GM21737 (cell line): ENCODE measurements around the gene STIM2.
A peak's percentile ranks its signal among the peaks of the same experiment; 100 is the strongest.
"Not testable (repeated sequence)": the region's sequence is repeated elsewhere in the genome, so short reads cannot be mapped to it uniquely, and the experiment has no call there.

Experiments
- ATAC-seq: cut with Tn5 transposase; IDR thresholded peaks from one replicate; pipeline ENCODE4 v1.9.1; 2021; ENCODE audit warnings: mild to moderate bottlenecking, moderate library complexity; ENCODE audit not compliant: unreplicated experiment

The STIM2 gene

DNA sequence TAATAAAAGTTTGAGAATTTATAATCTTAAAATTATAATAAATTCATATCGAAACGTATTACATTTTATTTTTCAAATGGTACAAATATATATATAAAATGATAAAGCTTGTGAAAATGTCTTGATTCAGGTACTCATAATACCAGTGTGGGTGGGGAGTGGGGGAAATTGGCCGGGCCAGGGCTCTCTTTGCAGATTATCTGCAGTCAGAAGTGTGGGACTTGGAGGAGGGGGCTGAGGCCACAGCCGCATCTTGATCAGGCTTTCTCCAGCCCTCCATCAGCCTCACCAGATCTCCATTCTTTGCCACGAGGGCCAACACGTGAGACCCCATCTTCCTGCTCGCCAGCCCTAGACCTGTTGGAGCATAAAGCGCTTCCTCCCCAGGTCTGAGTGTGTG is 86.7 kb downstream of the STIM2 start:
- no peak for ATAC-seq

DNA sequence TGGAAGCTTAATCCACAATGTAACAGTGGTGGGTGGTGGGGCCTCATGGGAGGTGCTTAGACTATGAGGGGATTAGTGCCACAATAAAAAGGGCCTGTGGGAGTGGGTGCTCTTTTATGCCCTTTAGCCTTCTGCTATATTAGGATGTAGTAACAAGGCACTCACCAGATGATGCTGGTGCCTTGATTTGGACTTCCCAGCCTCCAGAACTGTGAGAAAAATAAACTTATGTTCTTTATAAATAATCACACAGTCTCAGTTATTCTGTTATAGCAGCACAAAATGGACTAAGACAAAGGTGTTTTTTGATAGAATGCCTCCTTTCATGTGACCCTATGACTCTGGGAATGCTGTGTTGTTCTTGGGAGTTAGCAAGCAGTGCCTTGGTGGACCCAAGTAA is 89.8 kb downstream of the STIM2 start:
- no peak for ATAC-seq

DNA sequence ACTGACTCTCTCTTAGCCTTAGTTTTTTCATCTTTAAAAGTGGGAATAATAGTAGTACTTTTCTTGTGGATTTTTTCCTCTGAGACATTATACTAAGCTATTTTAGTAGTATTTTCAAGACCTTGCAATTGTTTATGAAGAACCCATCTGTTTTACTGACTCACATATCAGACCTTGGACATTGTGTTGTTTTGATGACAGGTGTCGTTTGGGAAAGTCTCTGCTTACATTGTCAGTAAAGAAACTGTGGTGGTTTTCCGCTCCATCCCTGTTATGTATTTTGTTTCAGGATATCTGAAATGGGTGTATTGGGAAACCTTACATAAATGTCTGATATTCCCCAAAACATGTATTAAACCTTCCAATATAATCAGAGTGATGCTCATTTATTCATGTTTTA is 92.2 kb downstream of the STIM2 start:
- ATAC-seq = no peak

DNA sequence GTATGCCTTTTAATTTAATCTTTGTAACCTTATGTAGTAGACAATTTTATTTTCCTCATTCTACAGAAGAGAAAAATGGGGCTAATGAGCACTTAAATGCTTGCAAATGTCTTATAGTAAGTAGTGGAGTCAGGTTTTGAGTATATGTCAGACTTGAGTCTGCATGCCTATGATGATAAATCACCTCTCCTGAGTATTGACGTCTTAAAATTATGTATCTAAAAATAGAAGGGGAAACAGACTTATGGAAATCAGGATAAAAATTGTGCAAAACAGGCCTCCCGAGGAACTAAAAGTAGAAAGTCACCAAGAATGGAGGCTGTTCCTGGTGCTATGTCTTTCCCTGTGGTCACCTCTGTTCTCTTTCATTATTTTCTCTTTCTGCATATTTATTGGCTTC is 92.7 kb downstream of the STIM2 start:
- ATAC-seq = no peak

DNA sequence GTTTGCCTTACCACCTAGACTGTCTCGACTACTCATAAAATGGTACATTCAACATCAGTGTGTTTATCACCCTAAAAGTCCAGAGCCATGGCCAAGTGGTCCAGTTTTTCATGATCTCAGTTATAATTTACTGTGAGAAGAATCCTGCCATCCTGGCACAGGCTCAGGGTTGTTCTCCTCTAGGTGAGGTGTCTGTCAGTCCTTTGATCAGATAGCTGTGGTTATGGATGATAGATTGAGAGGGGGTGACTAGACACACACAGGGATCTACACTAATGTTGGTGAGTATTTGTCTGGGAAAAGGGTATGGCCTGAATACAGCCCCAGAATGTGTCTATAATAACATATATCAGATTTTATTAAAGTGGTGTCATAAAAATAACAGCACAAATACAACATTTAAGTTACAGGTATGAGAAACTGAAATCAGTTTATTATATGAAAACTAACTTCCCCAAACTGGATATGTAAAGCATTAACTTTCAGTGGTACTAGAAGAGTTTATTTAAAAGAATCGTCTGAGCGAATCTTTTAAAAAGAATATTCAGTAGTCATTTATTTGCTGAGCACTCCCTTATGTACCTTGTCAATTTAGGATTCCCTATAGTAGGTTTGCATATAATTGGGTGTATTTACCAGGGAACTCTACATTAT is 93.3 kb downstream of the STIM2 start:
- ATAC-seq = no peak

DNA sequence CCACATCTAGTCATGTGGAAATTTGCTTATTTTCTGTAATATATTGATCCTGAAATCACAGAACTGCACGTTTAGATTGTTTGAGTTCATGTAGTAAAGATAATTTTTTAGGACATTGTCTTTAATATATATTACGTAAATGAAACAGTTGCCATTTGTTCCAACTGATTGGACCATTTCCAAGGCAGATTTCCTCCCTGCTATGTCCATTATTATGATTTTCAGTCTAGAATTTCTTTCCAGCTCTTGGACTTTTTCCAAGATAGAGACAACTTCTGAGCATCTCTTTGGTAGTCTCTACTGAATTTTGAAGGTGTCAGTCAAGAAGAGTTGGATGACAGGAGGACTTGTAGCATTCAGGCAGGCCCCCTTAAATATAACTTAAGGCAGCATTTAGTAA is 94.6 kb downstream of the STIM2 start:
- no peak for ATAC-seq

DNA sequence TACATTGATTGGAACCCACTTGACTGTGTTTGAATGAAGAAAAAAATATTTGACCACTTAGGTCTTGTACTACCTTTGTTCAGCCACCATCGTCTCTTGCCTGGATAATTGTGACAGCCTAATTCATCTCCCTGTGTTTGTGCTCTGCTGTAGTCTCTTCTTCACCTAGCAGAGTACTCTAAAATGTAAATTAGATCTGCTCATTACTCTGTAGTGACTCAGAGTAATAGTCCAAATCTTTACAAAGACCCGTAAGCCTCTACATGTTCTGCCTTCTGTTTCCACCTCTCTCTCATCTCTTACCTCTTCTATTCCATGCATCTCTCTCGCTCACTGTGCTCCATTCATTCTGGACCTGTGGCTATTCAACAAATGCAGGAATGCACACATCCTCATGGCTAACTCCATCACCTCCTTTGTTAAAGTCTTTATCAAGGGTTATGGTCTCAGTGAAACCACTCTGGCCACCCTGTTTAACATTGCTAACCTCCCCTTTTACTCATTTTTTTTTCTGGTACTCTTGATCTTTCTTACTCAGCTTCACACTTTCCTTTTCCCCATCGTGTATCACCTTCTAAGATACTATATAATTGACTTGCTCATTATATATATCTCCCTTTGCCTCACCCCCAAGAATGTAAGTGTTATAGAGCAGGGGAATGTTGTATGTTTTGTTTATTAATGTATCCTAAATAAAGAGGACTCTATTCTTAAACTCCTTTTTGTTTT is 98.4 kb downstream of the STIM2 start:
- no peak for ATAC-seq

DNA sequence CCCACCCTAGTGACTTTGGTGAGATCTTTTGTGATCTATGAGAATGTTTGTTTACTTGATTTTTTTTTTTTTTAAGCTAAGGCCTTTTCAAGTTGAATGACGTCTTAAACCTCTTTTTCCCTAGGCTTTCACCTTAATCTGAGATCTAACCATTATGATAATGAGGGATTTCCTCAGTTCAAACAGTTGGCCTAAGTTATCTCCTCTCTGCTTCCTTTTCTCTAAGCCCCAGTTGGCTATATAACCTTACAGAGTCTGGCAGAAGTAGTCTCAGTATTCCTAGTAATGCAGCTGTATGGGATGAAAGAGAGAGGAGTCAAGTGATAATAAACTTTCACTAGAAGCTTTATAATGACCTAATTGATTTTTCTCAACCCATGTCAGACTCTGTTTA is 99.0 kb downstream of the STIM2 start:
- no peak for ATAC-seq

DNA sequence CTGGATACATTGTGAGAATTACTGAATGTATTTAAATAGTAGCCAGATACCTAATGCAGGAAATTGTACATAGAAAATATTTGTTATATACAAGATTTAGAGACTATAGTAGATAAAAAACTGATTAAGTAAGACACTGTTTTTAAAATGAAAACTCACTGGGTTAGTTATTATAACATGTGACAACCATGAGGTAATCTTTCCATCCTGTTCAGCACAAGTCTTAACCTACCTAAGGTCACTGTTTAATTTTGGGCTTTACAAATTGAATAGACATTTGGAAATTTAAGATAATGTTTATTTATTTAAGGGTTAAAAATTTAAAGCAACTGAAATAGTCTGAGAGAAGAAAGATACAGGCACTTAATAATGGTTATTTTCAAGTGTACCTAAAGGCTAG is 102.1 kb downstream of the STIM2 start:
- no peak for ATAC-seq

DNA sequence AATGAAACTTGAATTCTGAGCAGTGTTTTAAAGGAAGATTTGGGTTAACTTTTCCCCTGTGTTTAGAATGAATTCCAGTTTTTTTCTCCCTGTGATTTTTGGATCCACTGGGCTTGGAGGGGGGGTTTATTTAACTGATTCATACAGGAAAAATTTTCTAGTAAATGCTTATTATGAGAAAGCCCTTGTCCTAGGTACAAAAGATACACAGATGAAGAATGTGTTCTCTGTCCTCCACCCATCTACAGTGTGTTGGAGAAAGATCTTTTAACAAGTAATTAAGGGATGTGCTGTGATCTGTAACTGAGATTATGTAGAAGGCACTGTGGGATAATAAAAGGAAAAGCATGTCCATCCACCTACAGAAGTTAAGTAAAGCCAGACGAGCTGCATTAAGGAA is 103.9 kb downstream of the STIM2 start:
- ATAC-seq = no peak

DNA sequence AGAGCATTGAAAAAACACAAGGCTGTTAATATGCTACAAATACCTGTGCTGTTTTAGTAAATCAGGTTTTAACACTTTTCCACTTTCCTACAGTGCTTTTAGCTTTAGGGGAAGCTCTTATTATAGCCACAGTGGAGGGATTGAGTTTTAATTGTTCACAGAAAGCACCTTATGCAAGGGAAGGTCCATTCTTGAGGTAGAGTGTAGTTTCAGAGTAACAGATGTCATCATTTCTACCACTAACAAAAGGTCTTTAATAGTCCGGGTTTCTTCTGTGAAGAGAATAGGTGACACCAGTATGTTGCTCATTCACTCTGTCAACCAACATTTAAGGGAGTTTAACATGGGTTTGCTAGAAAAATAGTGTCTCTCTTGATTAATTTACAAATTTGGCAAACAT is 104.4 kb downstream of the STIM2 start:
- peak; percentile 60 for ATAC-seq

DNA sequence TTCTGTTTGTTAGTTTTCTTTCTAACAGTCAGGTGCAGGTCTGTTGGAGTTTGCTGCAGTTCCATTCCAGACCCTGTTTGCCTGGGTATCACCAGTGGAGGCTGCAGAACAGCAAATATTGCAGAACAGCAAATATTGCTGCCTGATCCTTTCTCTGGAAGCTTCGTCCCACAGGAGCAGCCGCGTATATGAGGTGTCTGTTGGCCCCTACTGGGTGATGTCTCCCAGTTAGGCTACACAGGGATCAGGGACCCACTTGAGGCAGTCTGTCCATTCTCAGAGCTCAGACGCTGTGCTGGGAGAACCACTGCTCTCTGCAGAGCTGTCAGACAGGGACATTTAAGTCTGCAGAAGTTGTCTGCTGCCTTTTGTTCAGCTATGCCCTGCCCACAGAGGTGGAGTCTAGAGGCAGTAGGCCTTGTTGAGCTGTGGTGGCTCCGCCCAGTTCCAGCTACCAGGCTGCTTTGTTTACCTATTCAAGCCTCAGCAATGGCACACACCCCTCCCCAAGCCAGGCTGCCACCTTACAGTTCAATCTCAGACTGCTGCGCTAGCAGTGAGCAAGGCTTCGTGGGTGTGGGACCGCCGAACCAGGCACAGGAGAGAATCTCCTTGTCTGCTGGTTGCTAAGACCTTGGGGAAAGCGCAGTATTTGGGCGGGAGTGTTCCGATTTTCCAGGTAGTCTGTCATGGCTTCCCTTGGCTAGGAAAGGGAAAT is 115.0 kb downstream of the STIM2 start:
- ATAC-seq = not testable (repeated sequence)

DNA sequence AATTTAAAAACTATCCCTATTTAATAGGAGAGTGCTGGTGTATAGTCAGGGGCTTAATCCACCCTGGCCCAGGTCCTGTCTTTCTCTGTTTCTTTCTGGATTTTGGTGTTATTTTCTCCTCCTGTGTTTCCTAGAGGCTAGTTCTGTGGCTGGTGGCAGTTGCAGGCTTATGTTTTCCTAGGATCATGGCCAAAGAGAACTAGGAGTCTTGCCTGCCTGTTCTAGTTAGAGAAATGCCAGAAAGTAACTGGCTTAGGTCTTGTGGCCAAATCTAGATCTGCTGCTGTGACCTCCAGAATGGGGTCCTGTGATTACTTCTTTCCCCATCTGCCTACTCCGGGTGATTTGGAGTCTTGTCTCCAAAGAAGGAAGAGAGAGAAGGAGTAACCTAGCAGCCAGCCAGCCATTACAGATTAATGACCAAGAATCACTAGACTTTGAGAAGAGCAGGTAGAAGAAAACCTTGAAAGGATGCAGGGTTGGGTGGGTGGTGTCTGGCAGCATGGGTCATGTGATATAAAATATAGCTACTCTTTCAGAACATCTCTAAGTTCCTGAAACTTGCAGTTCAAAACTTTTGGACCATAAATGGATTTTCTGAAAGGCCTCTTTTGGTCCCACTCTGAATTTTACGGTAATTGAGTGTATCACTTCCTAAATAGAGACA is 117.9 kb downstream of the STIM2 start:
- ATAC-seq = no peak

DNA sequence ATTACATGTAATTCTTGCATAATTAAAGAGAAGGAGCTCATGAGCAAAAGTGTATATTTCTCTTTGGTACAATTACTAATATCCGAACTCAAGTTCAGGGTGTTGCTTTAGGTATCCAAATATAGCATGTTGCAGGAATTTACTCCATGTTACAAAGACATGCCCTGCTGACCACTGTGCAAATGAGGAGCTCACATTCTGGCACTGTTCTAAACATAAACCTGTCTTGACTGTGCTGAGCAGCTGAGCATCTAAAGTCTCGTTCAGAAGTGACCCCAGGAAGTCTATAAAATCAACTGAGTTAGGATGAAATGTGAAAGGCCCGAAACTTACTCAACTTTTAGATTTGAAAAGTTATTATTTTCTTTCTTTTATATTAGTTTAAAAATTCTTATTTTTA is 124.3 kb downstream of the STIM2 start:
- no peak for ATAC-seq

DNA sequence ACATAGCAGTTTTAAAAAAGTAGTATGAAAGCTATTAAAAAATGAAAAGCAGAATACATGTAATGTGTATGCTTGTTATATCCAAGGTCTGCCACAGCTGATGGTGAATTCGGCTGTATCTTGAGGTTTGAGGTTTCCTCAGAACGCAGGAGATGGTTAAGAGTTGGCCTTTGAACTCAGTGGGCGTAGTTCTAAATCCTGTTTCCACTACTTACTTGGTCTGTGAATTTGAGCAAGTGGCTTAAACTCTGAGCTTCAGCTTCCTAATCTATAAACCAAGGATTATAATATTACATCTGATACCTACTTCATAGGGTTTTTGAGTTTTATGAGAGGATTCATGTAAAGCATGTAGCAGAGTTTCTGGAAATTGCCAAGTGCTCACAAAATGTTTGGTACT is 125.2 kb downstream of the STIM2 start:
- peak; percentile 63 for ATAC-seq

DNA sequence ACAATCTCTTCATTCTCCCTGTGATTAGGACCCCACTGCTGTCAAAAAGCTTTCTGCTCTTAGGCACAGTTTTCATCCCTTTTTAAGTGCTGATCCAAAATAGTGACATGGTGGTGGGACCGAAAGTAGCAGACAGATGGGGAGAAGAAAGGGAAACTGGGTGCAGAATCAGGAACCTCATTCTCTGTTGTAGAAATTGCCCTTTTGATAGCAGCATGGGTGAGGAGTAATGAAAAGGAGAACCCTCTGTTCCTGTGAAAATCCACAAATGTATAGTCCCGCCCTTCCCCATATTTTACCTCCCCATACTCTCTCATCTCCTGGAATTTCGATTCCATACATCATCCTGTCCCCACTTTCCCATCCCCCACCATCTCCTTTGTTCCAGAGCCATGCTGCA is 126.5 kb downstream of the STIM2 start:
- no peak for ATAC-seq

DNA sequence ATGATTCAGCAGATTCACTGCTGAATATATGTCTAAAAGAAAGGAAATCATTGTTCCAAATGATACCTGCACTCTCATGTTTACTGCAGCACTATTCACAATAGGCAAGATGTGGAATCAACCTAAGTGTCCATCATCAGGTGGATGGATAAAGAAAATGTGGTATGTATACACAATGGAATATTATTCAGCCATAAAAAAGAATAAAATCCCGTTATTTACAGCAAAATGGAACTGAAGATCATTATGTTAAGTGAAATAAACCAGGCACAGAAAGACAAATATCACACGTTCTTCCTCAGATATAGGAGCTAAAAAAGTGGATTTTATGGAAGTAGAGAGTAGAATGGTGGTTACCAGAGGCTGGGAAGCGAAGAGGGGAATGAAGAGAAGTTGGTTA is 130.4 kb downstream of the STIM2 start:
- ATAC-seq = no peak

DNA sequence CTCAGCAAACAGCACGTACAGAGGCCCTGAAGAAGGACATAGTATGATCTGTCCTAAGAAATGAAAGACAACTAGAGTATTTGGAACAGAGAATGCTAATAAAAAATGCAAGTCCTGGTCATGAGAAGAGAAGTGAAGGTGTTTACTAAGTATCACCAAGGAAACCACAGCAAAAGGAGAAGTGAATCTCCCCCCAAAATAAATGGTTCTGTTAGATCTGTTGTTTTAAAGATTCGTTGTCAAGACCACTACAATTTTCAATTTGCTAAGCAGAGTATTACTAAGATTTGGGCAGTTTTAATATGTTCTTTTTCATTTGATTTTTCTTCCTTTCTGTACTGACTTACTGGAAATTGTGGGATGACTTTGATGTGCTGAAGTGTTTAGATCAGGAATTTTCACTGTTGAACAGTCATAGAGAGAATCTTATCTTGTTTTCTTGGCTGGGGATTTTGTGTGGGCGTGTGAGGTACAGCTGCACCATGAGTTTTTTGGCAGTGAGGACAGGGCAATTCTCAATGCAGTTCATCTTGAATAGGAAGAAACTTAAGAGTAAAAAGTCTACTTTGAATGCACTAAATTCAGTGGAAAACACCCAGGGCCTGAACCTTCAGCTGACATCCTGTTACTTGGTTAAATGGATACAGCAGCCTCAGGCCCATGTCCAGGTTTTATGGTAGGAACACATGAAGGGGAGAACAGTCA is 132.2 kb downstream of the STIM2 start:
- peak; percentile 90 for ATAC-seq

DNA sequence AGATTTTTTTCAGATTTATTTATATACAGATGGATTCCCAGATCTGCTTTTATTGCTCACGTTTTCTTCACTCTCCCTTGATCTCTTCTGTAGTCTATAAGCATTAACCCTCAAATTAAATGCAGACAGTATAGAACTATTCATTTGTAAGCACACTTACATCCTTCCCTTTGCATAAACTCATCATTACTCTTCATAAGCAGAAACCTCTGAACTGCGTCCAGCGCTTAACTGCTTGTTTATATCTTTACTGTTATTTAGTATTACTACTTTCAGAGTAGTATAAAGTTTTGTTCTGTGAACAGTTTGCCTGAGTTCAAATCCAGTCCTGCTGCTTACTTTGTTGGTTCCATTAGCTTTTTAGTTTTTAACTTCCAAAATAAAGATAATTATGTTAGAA is 132.9 kb downstream of the STIM2 start:
- no peak for ATAC-seq

DNA sequence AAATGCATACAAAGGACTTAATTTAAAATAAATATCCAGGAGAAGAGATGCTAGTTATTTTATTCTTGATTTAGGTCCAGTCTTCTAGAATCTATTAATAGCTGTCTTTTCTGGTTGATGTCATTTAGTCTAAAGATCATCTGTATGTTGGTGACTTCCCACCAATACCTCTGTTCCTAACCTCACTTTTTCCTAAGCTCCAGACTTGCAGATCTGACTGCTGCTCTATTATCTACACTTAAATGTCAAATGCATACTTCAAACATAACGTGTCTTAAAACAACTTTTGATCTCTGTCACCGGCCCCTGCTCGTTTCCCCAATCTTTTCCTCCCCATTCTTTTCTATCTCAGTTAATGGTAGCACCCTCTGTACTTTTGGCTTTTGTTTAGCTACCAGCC is 133.3 kb downstream of the STIM2 start:
- ATAC-seq = no peak

DNA sequence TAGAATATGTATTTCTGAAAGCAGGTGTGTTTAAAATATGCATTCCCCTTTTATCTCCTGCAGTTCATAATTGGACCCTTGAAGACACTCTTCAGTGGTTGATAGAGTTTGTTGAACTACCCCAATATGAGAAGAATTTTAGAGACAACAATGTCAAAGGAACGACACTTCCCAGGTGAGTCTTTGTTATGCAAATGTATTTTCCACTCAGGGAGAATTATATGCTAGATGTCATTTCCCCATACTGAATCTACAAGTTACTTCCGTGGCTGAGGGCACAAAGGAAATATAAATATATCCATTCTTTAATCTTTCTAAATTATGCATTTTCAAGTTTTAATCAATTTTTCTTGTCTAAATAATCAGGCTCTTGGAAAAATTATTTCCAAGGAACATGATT is 134.7 kb downstream of the STIM2 start:
- ATAC-seq = no peak
